SU-DHL-6 (cell line): ENCODE measurements around the gene RND1.

Experiments
- CTCF ChIP-seq: fragments of 200-600 bp; sonication (generic); IDR thresholded peaks from one replicate; pipeline ENCODE4 v1.5.1; 2017; ENCODE audit warnings: antibody characterized with exemption, mild to moderate bottlenecking, low read length, moderate library complexity; ENCODE audit not compliant: insufficient read depth, poor library complexity, severe bottlenecking
- EZH2phosphoT487 ChIP-seq: fragments of 200-600 bp; sonication (generic), shearing (Covaris generic); conservative IDR thresholded peaks from 2 replicates; pipeline ENCODE4 v1.6.1; 2018; ENCODE audit warnings: mild to moderate bottlenecking, antibody characterized with exemption, low read length, moderate library complexity, mixed read lengths

- TF ChIP-seq CTCF: no peak
- TF ChIP-seq EZH2phosphoT487: no peak
Measured at GRCh38 chr12:48869191-48869590, 3.5 kb upstream of the RND1 start.
